ENCODE results near the gene ASCC2. TPM values are rescaled to one million over a fixed set of nuclear protein-coding genes. Genes with fewer than 3 reads are reported as not detected.

ASCC2 gene
- total RNA-seq, 2 donors from 2014 or later = 52.8 to 77.0 TPM

DNA sequence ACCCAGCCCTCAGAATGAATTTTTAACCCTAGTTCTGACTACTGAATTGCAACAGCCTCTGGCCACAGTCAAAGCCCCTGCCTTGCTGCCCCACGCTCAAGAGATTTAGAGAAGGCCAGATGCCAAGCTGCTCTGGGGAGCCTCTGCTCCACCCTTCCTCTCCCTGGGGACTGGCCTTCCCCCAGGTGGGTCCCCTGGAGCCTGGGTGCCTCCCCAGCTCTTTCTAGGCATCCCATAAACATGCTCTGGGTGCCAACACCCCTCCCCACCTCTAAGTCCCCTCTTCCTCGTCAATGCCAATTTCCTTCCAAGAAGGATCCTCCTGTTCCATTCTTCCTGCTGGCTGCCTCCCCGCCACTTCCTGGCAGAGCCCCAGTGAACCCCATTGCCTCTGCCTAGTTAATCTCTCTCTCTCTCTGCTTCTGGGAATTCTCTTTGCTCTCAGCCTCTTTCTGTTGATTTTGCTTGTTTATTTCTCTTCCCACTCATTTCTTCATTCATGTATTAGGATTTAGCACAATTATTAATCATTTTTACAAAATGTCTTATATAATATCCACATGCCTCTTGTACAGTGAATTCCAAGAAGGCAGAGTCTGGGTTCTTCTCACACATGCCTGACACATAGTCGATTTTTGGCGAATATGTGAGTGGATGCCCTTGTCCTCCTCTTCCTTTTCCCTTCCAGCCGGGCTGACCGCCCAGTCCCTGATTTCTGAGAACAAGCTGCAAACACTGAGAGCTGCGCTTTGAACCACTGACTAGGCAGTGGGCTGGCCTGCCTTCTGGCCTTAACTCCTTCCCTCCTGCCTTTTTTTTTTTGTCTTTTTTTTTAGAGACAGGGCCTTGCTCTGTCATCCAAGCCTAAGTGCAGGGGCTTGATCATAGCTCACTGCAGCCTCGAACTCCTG lies 53.4 kb downstream of the ASCC2 start:
- DNase-seq = peak; percentile 31
- no peak overlapping the region for H3K4me3 ChIP-seq
- TF ChIP-seq, protein P1, sequence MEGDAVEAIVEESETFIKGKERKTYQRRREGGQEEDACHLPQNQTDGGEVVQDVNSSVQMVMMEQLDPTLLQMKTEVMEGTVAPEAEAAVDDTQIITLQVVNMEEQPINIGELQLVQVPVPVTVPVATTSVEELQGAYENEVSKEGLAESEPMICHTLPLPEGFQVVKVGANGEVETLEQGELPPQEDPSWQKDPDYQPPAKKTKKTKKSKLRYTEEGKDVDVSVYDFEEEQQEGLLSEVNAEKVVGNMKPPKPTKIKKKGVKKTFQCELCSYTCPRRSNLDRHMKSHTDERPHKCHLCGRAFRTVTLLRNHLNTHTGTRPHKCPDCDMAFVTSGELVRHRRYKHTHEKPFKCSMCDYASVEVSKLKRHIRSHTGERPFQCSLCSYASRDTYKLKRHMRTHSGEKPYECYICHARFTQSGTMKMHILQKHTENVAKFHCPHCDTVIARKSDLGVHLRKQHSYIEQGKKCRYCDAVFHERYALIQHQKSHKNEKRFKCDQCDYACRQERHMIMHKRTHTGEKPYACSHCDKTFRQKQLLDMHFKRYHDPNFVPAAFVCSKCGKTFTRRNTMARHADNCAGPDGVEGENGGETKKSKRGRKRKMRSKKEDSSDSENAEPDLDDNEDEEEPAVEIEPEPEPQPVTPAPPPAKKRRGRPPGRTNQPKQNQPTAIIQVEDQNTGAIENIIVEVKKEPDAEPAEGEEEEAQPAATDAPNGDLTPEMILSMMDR (IDR thresholded peaks at IDR 0.05) = no peak
- intact Hi-C loops (cut with DNase I) = no loop called here
- peaks cover under 1% of the 10 kb centered on the region for H3K36me3 ChIP-seq
- no peaks in the 10 kb centered on the region for H3K27me3 ChIP-seq
- no peaks in the 10 kb centered on the region for H3K4me1 ChIP-seq
- no peak overlapping the region for H3K9ac ChIP-seq (ENCODE audit: low read depth in 2 of 2, low read length in 2 of 2)
- H3K9me3 ChIP-seq = no peaks in the 10 kb centered on the region
- H3K27ac ChIP-seq = no peak overlapping the region

DNA sequence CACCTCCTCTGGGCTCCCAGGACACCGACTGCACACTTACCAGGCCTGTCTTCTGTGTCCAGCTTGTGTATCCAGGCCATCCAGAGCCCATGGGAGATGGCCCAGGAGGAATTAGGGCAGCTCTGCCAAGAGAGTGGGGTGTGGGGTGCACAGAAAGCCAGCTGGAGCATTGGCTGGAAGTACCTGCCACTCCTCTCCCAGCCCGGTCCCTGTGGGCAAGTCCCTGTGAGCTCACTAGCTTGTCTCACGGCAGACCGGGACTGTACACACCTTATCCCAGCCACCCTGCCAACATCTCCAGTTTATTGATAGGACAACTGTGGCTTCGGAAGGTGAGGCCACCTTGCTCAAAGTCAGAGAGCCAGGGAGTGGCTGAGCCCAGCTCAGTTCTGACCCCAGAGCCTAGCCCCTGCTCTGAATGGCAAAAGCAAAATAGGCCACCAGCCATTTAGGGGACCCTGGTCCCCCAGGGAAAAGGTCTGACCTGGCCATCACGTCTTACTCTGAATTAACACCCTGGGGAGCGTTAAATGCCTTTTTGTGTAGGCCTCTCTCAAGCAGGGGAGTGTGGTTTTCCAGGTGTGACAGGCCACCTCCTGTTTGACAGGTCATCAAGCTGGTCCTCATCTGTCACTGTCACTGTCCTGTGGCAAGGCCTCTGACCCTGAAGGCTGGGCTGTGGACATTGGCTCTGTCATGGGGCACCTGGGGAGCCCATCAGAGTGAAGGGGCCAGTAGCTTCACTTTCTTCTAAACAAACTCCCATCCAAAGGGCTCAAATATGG lies 55.8 kb downstream of the ASCC2 start:
- peak; percentile 65 for DNase-seq
- no peaks in the 10 kb centered on the region for H3K4me1 ChIP-seq
- no peaks in the 10 kb centered on the region for H3K36me3 ChIP-seq
- no peaks in the 10 kb centered on the region for H3K9me3 ChIP-seq
- H3K27me3 ChIP-seq = no peaks in the 10 kb centered on the region
- no peak overlapping the region for H3K4me3 ChIP-seq
- intact Hi-C loops (cut with DNase I) = no loop called here
- peak overlapping the region in 1 of 2 donors; percentile 56 for H3K9ac ChIP-seq (ENCODE audit: low read depth in 2 of 2, low read length in 2 of 2)
- H3K27ac ChIP-seq = no peak overlapping the region
- TF ChIP-seq, protein P1 (IDR thresholded peaks at IDR 0.05) = no peak

DNA sequence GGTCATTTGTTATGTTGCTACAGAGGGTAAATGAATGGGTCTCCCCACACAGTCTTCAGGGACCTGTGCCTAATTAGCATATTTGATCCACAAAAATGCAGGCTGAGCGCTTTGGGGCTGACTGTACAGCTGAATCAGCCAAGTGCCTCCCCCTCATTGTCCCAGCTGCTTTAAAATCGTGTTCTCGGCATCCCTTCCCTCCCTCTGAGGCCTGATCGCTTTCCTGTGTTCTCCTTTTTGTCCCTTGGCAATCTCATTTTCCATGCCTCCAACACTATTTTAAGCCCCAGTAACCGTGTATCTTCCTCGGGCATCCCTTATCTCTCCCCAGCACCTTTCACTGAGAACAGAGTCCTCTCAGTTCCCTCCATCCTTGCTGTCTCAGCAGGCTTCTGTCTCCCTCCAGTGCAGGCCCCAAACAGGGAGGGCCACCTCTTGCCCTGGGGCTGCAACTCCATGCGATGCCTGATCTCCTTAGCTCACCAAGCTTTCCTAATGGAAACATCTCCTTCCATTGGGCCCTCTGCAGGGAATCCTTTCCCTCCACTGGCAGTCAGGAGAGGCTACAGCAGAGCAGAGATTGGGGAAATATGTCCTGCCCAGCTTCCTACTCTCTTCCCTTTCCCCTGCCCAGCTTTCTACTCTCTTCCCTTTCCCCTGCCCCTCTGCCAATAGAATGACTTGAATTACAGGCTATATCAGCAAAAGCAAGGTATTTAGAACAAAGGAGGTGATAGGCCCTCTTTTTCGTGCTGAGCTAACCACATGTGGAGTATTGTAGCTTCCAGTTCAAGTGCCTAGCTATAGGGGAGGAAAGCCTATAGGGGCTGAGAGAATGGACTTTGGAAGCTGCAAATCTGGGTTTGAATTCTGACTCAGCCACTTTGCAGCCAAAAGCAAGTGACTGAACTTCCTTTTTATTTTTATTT lies 57.1 kb downstream of the ASCC2 start:
- intact Hi-C loops (cut with DNase I) = no loop called here
- no peaks in the 10 kb centered on the region for H3K36me3 ChIP-seq
- TF ChIP-seq, protein P1 (IDR thresholded peaks at IDR 0.05) = no peak
- no peak overlapping the region for H3K27ac ChIP-seq
- H3K4me1 ChIP-seq = no peaks in the 10 kb centered on the region
- no peaks in the 10 kb centered on the region for H3K27me3 ChIP-seq
- no peaks in the 10 kb centered on the region for H3K9me3 ChIP-seq
- H3K9ac ChIP-seq (ENCODE audit: low read depth in 2 of 2, low read length in 2 of 2) = peak overlapping the region in 1 of 2 donors; percentile 32
- no peak for DNase-seq
- H3K4me3 ChIP-seq = no peak overlapping the region

DNA sequence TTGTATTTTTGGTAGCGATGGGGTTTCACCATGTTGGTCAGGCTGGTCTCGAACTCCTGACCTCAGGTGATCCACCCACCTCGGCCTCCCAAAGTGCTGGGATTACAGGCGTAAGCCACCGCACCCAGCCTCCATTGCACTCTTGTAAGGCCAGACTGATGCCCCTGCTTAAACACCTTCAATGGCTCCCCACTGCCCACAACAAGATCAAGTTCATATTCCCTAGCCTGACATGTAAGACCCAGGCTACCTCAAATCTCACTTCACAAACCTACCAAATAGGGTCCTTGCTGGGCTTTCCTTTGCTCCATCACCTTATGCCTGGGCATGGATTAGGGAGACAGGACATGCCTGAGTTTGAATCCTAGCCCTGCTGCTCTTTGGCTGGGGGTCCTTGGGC lies 57.9 kb downstream of the ASCC2 start:
- Histone ChIP-seq H3K27ac (no peak overlapping the region), H3K9ac (ENCODE audit: low read depth in 2 of 2, low read length in 2 of 2) (no peak overlapping the region), H3K9me3 (no peaks in the 10 kb centered on the region), H3K36me3 (no peaks in the 10 kb centered on the region), H3K27me3 (no peaks in the 10 kb centered on the region), H3K4me3 (no peak overlapping the region), H3K4me1 (no peaks in the 10 kb centered on the region)
- TF ChIP-seq, protein P1 (IDR thresholded peaks at IDR 0.05) = no peak
- intact Hi-C loops (cut with DNase I) = no loop called here
- no peak for DNase-seq

DNA sequence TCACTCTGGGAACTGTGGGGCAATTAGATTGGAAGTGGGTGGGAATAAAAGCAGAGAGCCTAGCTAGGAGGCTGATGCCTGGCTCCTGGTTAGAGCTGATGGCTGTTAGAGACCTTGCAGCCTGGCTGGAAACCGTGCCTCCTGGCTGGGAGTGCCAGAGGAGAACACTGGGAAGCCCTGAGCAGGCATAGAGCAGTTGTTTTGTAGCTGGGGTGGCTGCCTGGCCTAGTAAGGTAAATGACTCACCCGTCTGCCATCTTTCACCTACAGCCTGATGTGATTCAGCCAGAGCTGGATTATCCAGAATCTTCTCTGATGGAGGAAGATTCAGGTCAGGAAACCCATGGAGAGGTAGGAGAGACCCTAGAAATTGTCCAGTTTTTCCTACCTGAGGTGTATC lies 64.8 kb downstream of the ASCC2 start:
- Histone ChIP-seq H3K9ac (ENCODE audit: low read depth in 2 of 2, low read length in 2 of 2) (no peak overlapping the region), H3K9me3 (no peaks in the 10 kb centered on the region), H3K4me1 (peaks cover 6% of the 10 kb centered on the region), H3K36me3 (peaks cover 7% of the 10 kb centered on the region), H3K27ac (no peak overlapping the region), H3K27me3 (no peaks in the 10 kb centered on the region), H3K4me3 (no peak overlapping the region)
- intact Hi-C loops (cut with DNase I) = no loop called here
- DNase-seq = no peak
- TF ChIP-seq, protein P1 (IDR thresholded peaks at IDR 0.05) = no peak
